Stimulated activated CD4-positive, alpha-beta T cell treated with anti-CD3 and anti-CD28 coated beads, Interleukin-12 subunit alpha, Interleukin-12 subunit beta, amount 100 ng/mL, for 48 hours (primary cell): Measurements from ENCODE around the gene RBP7.

ENCODE experiments used
- DNase-seq, 3 donors: peaks; one replicate each; pipeline ENCODE4 v3.0.0-alpha.2; 2020; ENCODE audit warnings: low read depth in 2 of 3, low spot score in 1 of 3

The RBP7 gene

GRCh38 chr1:10064416-10065343 is 67.7 kb downstream of the RBP7 start:
- no peak for DNase-seq

DNA sequence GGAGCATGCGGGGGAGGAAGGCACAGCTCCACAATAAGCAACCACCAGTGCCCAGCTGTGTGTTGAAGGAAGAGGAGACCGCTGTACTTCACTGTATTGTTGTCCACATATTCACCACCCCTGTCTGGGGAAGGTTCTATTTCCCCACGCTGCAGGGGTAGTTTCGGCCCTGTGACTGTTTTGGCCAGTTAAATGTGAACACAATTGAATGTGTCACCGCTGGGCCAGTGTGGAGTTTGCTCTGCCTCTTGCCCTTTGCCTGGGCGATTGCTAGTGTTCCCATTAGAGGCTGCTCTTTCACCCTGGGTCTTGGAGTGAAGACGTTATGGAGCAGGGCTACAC is 68.3 kb downstream of the RBP7 start:
- no peak for DNase-seq
